ENCODE measurements around the gene PTPRD.

Gene PTPRD

GRCh38 chr9:9804109-9804508, 808.7 kb downstream of the PTPRD start:
- TF ChIP-seq CTCF (IDR thresholded peaks at IDR 0.05; ENCODE audit: insufficient read depth, missing control alignments) = no peak
- DNase-seq (ENCODE audit: insufficient read length, low spot score) (no peak), FAIRE-seq (no peak)

DNA sequence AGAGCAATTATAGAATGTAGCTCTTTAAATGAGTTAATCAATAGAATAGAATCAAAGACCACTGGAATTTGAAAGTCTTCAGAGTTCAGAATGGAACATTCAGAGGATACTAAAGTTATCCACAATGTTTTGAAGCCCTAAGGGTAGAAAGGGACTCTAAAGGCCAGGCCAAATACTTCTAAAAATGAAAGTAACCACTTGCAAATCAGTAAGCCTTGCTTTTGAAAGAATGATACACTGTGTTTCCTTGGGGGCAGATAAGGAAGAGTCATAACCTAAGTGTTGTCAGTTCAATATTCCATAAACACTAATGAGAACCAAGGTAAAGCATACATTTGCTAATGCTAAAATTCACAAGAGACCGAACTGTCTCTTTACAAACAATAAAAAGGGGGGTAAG, 813.5 kb downstream of the PTPRD start:
- DNase-seq (ENCODE audit: insufficient read length, low spot score) = no peak
- FAIRE-seq = no peak
- TF ChIP-seq CTCF (IDR thresholded peaks at IDR 0.05; ENCODE audit: insufficient read depth, missing control alignments) = no peak

DNA sequence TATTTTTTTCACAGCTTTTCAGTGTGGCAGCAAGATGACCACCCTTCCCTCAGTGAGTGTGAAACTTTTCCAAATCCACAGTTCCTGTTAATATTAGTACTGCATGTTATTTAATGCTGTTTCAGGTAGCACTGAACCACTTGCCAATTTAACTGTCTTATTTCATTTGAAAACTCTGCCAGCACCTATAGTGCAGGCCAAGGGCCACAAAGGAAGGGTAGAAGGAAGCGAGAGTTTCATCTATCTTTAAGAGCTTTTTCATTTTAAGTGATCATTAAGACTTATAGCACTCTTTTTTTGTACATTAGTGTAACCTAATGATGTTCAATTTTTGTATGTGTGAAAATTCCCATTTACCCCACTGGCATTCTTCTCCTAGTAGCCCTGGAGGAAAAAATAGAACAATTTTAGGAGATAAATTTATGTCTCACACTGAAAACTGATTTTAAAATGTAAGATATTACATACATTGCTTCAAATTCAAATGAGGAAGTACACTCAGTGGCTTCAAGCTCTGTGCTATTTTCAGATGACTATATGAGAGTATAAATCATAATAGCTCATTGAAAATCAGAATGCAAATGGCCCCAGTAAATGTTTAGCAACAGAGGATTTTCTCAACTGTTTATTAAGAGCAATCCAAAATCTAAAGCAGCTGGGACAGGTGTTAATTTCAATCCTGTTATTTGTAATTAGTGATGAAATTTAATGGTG, 820.5 kb downstream of the PTPRD start:
- FAIRE-seq = no peak
- DNase-seq (ENCODE audit: insufficient read length, low spot score) = no peak
- no peak for TF ChIP-seq CTCF (IDR thresholded peaks at IDR 0.05; ENCODE audit: insufficient read depth, missing control alignments)

DNA sequence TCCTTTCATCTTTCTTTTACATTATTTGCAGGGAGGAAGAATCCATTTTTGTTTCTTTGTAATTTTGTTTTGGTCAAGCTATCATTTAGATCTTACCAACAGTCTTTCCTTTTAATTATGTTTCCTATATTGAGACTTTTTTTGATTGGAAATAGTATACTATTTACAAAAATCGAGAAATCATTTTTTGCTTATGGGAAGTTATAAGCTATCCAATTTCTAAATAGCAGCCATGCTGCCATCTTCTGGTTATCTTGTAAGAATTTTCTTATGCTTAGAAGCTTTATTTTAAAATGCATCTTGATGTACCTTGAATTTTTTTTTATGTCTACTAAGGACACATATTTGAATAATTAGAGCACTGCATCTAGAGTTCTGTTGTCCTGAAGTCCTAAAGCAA, 821.2 kb downstream of the PTPRD start:
- DNase-seq (ENCODE audit: insufficient read length, low spot score) = no peak
- peak; percentile 41 for TF ChIP-seq CTCF (IDR thresholded peaks at IDR 0.05; ENCODE audit: insufficient read depth, missing control alignments)
- no peak for FAIRE-seq

GRCh38 chr9:9790216-9790872, 822.5 kb downstream of the PTPRD start:
- TF ChIP-seq CTCF (IDR thresholded peaks at IDR 0.05; ENCODE audit: insufficient read depth, missing control alignments) = peak; percentile 96

GRCh38 chr9:9783711-9784110, 829.1 kb downstream of the PTPRD start:
- TF ChIP-seq CTCF (IDR thresholded peaks at IDR 0.05; ENCODE audit: insufficient read depth, missing control alignments) = no peak
- no peak for FAIRE-seq
- DNase-seq (ENCODE audit: insufficient read length, low spot score) = no peak

More at GRCh38 chr9:9790216-9790872, 822.5 kb downstream of the PTPRD start:
- FAIRE-seq (peak; percentile 46), DNase-seq (ENCODE audit: insufficient read length, low spot score) (no peak)

GRCh38 chr9:9783211-9783610, 829.6 kb downstream of the PTPRD start:
- FAIRE-seq = no peak
- no peak for DNase-seq (ENCODE audit: insufficient read length, low spot score)
- no peak for TF ChIP-seq CTCF (IDR thresholded peaks at IDR 0.05; ENCODE audit: insufficient read depth, missing control alignments)
